B cell (primary cell): ENCODE data around the gene HTR2A. TPM values are rescaled to one million over a fixed set of nuclear protein-coding genes. Genes with fewer than 3 reads are reported as not detected.

Source experiments
- ATAC-seq: fragments of 200-7000 bp; cut with Tn5 transposase; one replicate; pipeline ENCODE4 v1.10.0; 2021; ENCODE audit warnings: low read depth, mild to moderate bottlenecking, moderate number of reproducible peaks, moderate library complexity
- CTCF ChIA-PET: fragments of 350-600 bp; sonication (Branson Sonifier 250); formaldehyde crosslinking; loops from one replicate; lab custom pipeline; 2021; ENCODE audit warnings: antibody characterized with exemption, inconsistent platforms; lab: Charles Lee
- POLR2A ChIA-PET: fragments of 350-600 bp; sonication (Branson Sonifier 250); formaldehyde crosslinking; loops from one replicate; lab custom pipeline; 2021; ENCODE audit warnings: antibody characterized with exemption; lab: Charles Lee
- DNase-seq: peaks from one replicate; pipeline ENCODE4 v3.0.0; 2013
- H2AFZ ChIP-seq: 2 replicates; pipeline ENCODE4 v1.6.1; 2012; ENCODE audit warnings: mild to moderate bottlenecking, low read depth, low read length; ENCODE audit not compliant: insufficient read depth, poor library complexity, severe bottlenecking
- H3K27ac ChIP-seq, 2 donors: 1 replicate in 1 of 2; 2 replicates in 1 of 2; pipeline ENCODE4 v1.5.1; 2012 to 2013; ENCODE audit warnings: low read length in 2 of 2, mild to moderate bottlenecking in 2 of 2, moderate library complexity in 1 of 2
- H3K27me3 ChIP-seq, 4 experiments: fragments of 200-600 bp in 1 of 4; sonication (generic) in 1 of 4; replicated peaks in 1 of 4; 1 replicate in 2 of 4; 2 replicates in 2 of 4; pipeline versions ENCODE4 v1.6.1 to v1.7.0; 2013 to 2016; ENCODE audit warnings: low read length in 3 of 4, mild to moderate bottlenecking in 2 of 4, mixed read lengths in 1 of 4, moderate library complexity in 1 of 4; ENCODE audit not compliant: insufficient read depth in 4 of 4, control insufficient read depth in 3 of 4; ENCODE audit errors: control extremely low read depth in 1 of 4
- H3K36me3 ChIP-seq, 2 experiments: replicated peaks in 1 of 2; 1 replicate in 1 of 2; 2 replicates in 1 of 2; pipeline versions ENCODE4 v1.6.1 to v1.7.1; 2013; ENCODE audit warnings: low read length in 1 of 2; ENCODE audit not compliant: insufficient read depth in 2 of 2, control insufficient read depth in 1 of 2; ENCODE audit errors: control extremely low read depth in 1 of 2, extremely low read depth in 1 of 2
- H3K4me1 ChIP-seq, 2 donors: fragments of 200-600 bp in 1 of 2; sonication (generic) in 1 of 2; 1 replicate in 1 of 2; 2 replicates in 1 of 2; pipeline versions ENCODE4 v1.5.1 to v1.6.1; 2013 to 2017; ENCODE audit warnings: low read length in 2 of 2; ENCODE audit not compliant: control insufficient read depth in 2 of 2, insufficient read depth in 2 of 2
- H3K4me2 ChIP-seq: replicated peaks from 2 replicates; pipeline ENCODE3; 2012; ENCODE audit warnings: mild to moderate bottlenecking, low read depth, low read length; ENCODE audit not compliant: poor library complexity, severe bottlenecking
- H3K4me3 ChIP-seq, 5 experiments: fragments of 200-600 bp in 1 of 5; sonication (generic) in 1 of 5; 1 replicate in 3 of 5; 2 replicates in 2 of 5; pipeline versions ENCODE4 v1.5.1 to v1.7.0; 2011 to 2016; ENCODE audit warnings: low read length in 4 of 5, mild to moderate bottlenecking in 4 of 5, low read depth in 2 of 5, control low read depth in 1 of 5, moderate library complexity in 1 of 5; ENCODE audit not compliant: insufficient read depth in 1 of 5; ENCODE audit errors: control extremely low read depth in 1 of 5, extremely low read depth in 1 of 5
- H3K79me2 ChIP-seq: fragments of 200-600 bp; sonication (generic); one replicate; pipeline ENCODE4 v1.6.0; 2016; ENCODE audit warnings: low read length; ENCODE audit not compliant: control insufficient read depth, insufficient read depth
- H3K9ac ChIP-seq: fragments of 200-600 bp; sonication (generic); 2 replicates; pipeline ENCODE4 v1.6.1; 2017; ENCODE audit warnings: mild to moderate bottlenecking, low read length, moderate library complexity
- H3K9me3 ChIP-seq, 3 donors: one replicate each; pipeline versions ENCODE4 v1.6.1 to v1.7.1; 2013; ENCODE audit warnings: low read length in 2 of 3; ENCODE audit not compliant: control insufficient read depth in 2 of 3, insufficient read depth in 1 of 3; ENCODE audit errors: control extremely low read depth in 1 of 3
- H4K20me1 ChIP-seq: 2 replicates; pipeline ENCODE4 v1.6.0; 2012; ENCODE audit warnings: mild to moderate bottlenecking, low read length; ENCODE audit not compliant: insufficient read depth, control insufficient read depth, poor library complexity, severe bottlenecking
- H3K27ac Mint-ChIP-seq: one replicate; pipeline ENCODE4 v1.8.0; 2021; ENCODE audit warnings: mixed read lengths
- H3K27me3 Mint-ChIP-seq: one replicate; pipeline ENCODE4 v1.8.0; 2021; ENCODE audit warnings: mixed read lengths
- H3K4me1 Mint-ChIP-seq: one replicate; pipeline ENCODE4 v1.8.0; 2021; ENCODE audit warnings: mixed read lengths
- H3K4me3 Mint-ChIP-seq: one replicate; pipeline ENCODE4 v1.8.0; 2021; ENCODE audit warnings: mixed read lengths
- H3K9me3 Mint-ChIP-seq: one replicate; pipeline ENCODE4 v1.8.0; 2022; ENCODE audit warnings: mixed read lengths; ENCODE audit not compliant: insufficient read depth
- EZH2 ChIP-seq: IDR thresholded peaks from 2 replicates; pipeline ENCODE4 v1.6.1; 2012; ENCODE audit warnings: borderline replicate concordance, low read depth, mild to moderate bottlenecking, moderate library complexity, low read length; ENCODE audit not compliant: insufficient read depth, poor library complexity, severe bottlenecking
- WGBS: methylation state at CpG from one replicate; pipeline ENCODE4 v1.1.5; 2013; ENCODE audit warnings: missing lambda C conversion rate; ENCODE audit not compliant: insufficient coverage; 5-methylcytosine and 5-hydroxymethylcytosine counted together
- intact Hi-C: fragments of 100-400 bp; cut with micrococcal nuclease; formaldehyde crosslinking; loops from one replicate; pipeline ENCODE4 v1.10.0; 2022
- polyA plus RNA-seq: library from polyadenylated mRNA; depleted of rRNA; stranded (reverse); fragments of >200 nt; gene quantifications from 2 replicates; pipeline ENCODE4 v1.2.3, GENCODE V29; 2012
- total RNA-seq, 2 donors: library from RNA; stranded (reverse); fragments of 120-200 nt in 1 of 2; gene quantifications; 1 replicate in 1 of 2; 2 replicates in 1 of 2; pipeline versions ENCODE4 v1.2.3 to v1.2.4, GENCODE V29; 2013 to 2022
- TF ChIP-seq, protein P1 (sequence below): fragments of 200-600 bp; IDR thresholded peaks from one replicate; pipeline ENCODE4 v1.8.0; 2022; ENCODE audit warnings: antibody characterized with exemption, mild to moderate bottlenecking

Gene HTR2A
- total and polyA plus RNA-seq, 2 donors (not counting 1 experiment from before 2014, with no cell fraction given), result not detected

DNA sequence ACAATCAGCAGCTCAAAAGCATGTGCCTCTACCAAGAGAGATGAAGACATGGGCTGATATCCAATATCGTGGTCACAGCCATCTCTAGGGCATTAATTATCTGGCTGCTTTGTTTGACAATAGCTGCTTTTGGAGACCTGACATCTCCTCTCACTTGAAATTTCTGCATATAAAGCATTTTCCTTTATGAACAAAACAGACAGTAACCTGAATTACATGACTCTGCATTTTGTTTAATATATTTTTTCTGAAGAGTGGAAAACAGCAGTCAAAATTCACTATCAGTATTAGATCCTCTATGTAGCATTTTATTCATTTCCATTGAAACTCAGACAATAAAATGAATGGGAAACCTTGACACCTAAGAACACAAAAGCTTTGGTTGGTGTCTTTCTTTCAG is 57.5 kb downstream of the HTR2A start:
- DNase-seq, result no peak
- H3K4me1 Mint-ChIP-seq, result no peaks in the 10 kb centered on the region
- H3K27ac Mint-ChIP-seq, result no peak overlapping the region
- no CpG with 5 or more reads among the region's 1 CpG for WGBS
- POLR2A ChIA-PET, result no interaction called here
- ATAC-seq, result no peak
- TF ChIP-seq, protein P1, sequence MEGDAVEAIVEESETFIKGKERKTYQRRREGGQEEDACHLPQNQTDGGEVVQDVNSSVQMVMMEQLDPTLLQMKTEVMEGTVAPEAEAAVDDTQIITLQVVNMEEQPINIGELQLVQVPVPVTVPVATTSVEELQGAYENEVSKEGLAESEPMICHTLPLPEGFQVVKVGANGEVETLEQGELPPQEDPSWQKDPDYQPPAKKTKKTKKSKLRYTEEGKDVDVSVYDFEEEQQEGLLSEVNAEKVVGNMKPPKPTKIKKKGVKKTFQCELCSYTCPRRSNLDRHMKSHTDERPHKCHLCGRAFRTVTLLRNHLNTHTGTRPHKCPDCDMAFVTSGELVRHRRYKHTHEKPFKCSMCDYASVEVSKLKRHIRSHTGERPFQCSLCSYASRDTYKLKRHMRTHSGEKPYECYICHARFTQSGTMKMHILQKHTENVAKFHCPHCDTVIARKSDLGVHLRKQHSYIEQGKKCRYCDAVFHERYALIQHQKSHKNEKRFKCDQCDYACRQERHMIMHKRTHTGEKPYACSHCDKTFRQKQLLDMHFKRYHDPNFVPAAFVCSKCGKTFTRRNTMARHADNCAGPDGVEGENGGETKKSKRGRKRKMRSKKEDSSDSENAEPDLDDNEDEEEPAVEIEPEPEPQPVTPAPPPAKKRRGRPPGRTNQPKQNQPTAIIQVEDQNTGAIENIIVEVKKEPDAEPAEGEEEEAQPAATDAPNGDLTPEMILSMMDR, result no peak
- TF ChIP-seq EZH2, result no peak
- no peak overlapping the region for H3K27ac ChIP-seq
- H3K27me3 ChIP-seq, result no peaks in the 10 kb centered on the region
- H4K20me1 ChIP-seq, result no peaks in the 10 kb centered on the region
- H3K4me2 ChIP-seq, result no peak overlapping the region
- no peak overlapping the region for H3K4me3 ChIP-seq
- intact Hi-C loops, result no loop called here
- no peak overlapping the region for H3K4me3 Mint-ChIP-seq
- no peak overlapping the region for H2AFZ ChIP-seq
- peaks cover 9% of the 10 kb centered on the region for H3K27me3 Mint-ChIP-seq
- H3K36me3 ChIP-seq, result no peaks in the 10 kb centered on the region
- no peak overlapping the region for H3K9ac ChIP-seq
- no peaks in the 10 kb centered on the region for H3K79me2 ChIP-seq
- no peaks in the 10 kb centered on the region for H3K9me3 Mint-ChIP-seq
- H3K9me3 ChIP-seq, result no peaks in the 10 kb centered on the region
- CTCF ChIA-PET, result interaction anchor here (1.5 kb wide), 1 partner anchor 13 kb away, joined by 3 read pairs; no protein-coding TSS in a partner anchor
- no peaks in the 10 kb centered on the region for H3K4me1 ChIP-seq

DNA sequence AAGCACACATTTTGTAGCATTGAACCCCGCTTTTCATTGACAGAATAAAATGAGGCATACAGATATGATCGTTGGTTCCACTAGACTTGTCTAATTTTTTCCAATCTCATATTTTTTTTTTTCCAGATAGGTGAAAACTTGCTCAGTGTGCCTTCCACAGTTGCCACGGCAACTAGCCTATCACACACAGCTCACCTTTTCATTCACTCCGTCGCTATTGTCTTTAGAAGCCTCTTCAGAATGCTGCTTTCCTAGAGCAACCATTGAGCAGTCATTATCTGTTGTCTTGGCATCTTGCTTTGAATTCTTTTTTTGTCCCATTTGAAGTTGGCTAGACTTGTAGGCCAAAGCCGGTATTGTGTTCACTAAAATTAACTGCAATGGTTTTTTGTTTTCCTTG is 62.2 kb downstream of the HTR2A start:
- H2AFZ ChIP-seq, result no peak overlapping the region
- no peaks in the 10 kb centered on the region for H3K4me1 Mint-ChIP-seq
- no peaks in the 10 kb centered on the region for H3K9me3 Mint-ChIP-seq
- POLR2A ChIA-PET, result no interaction called here
- CTCF ChIA-PET, result interaction anchor here (0.9 to 1.5 kb wide), 2 partner anchors 625 to 939 kb away, joined by 3 read pairs; no protein-coding TSS in a partner anchor
- peaks cover 8% of the 10 kb centered on the region for H3K27me3 Mint-ChIP-seq
- no peak overlapping the region for H3K27ac Mint-ChIP-seq
- no peaks in the 10 kb centered on the region for H3K79me2 ChIP-seq
- no peaks in the 10 kb centered on the region for H3K4me1 ChIP-seq
- no peak for TF ChIP-seq EZH2
- TF ChIP-seq, protein P1, result no peak
- no peak overlapping the region for H3K4me3 Mint-ChIP-seq
- H3K4me2 ChIP-seq, result no peak overlapping the region
- no peaks in the 10 kb centered on the region for H3K36me3 ChIP-seq
- H4K20me1 ChIP-seq, result no peaks in the 10 kb centered on the region
- H3K4me3 ChIP-seq, result no peak overlapping the region
- DNase-seq (no peak), ATAC-seq (no peak)
- H3K27ac ChIP-seq, result no peak overlapping the region
- H3K9me3 ChIP-seq, result no peaks in the 10 kb centered on the region
- intact Hi-C loops, result loop anchor here (5.0 kb wide), 1 partner anchor 763 kb away; no protein-coding TSS in a partner anchor
- no peak overlapping the region for H3K9ac ChIP-seq
- 96% methylated on average over 6 of the region's 6 CpGs for WGBS
- H3K27me3 ChIP-seq, result no peaks in the 10 kb centered on the region
